HEK293 (cell line): Measurements from ENCODE around the gene TGOLN2.

Experiments used
- BCL11A ChIP-seq: fragments of 450-650 bp; formaldehyde crosslinking; IDR thresholded peaks from 2 replicates; pipeline ENCODE4 v1.5.1; 2016; ENCODE audit warnings: low read depth, missing biosample characterization, missing genetic modification characterization
- EGR2 ChIP-seq: fragments of 450-650 bp; formaldehyde crosslinking; IDR thresholded peaks from 2 replicates; pipeline ENCODE4 v1.5.1; 2016; ENCODE audit warnings: low read depth, missing biosample characterization, missing genetic modification characterization
- GLIS2 ChIP-seq: fragments of 450-650 bp; formaldehyde crosslinking; IDR thresholded peaks from 2 replicates; pipeline ENCODE4 v1.5.1; 2016; ENCODE audit warnings: missing biosample characterization, missing genetic modification characterization
- MEIS1 ChIP-seq: sonication (generic); formaldehyde crosslinking; IDR thresholded peaks from 2 replicates; pipeline ENCODE4 v1.8.1; 2022; ENCODE audit warnings: missing genetic modification reagents, mild to moderate bottlenecking, borderline replicate concordance
- OVOL3 ChIP-seq: fragments of 450-650 bp; formaldehyde crosslinking; IDR thresholded peaks from 2 replicates; pipeline ENCODE4 v1.5.1; 2016; ENCODE audit warnings: missing biosample characterization, missing genetic modification characterization
- PRDM2 ChIP-seq: fragments of 450-650 bp; formaldehyde crosslinking; IDR thresholded peaks from 2 replicates; pipeline ENCODE4 v1.5.1; 2016; ENCODE audit warnings: missing biosample characterization, missing genetic modification characterization, borderline replicate concordance
- SETDB1 ChIP-seq: IDR thresholded peaks from one replicate; pipeline ENCODE4 v1.6.1; 2017; ENCODE audit warnings: mild to moderate bottlenecking, low read length, moderate library complexity, mixed read lengths; ENCODE audit not compliant: insufficient read length
- YY2 ChIP-seq: fragments of 450-650 bp; formaldehyde crosslinking; IDR thresholded peaks from 2 replicates; pipeline ENCODE4 v1.5.1; 2016; ENCODE audit warnings: missing biosample characterization, missing genetic modification characterization
- ZBTB17 ChIP-seq: fragments of 450-650 bp; formaldehyde crosslinking; IDR thresholded peaks from 2 replicates; pipeline ENCODE4 v1.5.1; 2016; ENCODE audit warnings: missing biosample characterization, missing genetic modification characterization
- ZEB2 ChIP-seq: fragments of 450-650 bp; formaldehyde crosslinking; IDR thresholded peaks from 2 replicates; pipeline ENCODE4 v1.5.1; 2016; ENCODE audit warnings: missing biosample characterization, missing genetic modification characterization
- ZIC2 ChIP-seq: fragments of 450-650 bp; formaldehyde crosslinking; IDR thresholded peaks from 2 replicates; pipeline ENCODE4 v1.5.1; 2016; ENCODE audit warnings: missing biosample characterization, missing genetic modification characterization
- ZNF112 ChIP-seq: fragments of 450-650 bp; formaldehyde crosslinking; IDR thresholded peaks from 2 replicates; pipeline ENCODE4 v1.5.0; 2017; ENCODE audit warnings: missing biosample characterization, missing genetic modification characterization
- ZNF174 ChIP-seq: fragments of 450-650 bp; formaldehyde crosslinking; IDR thresholded peaks from 2 replicates; pipeline ENCODE4 v1.5.0; 2017; ENCODE audit warnings: missing biosample characterization, mild to moderate bottlenecking, missing genetic modification characterization
- ZNF175 ChIP-seq: fragments of 450-650 bp; formaldehyde crosslinking; IDR thresholded peaks from 2 replicates; pipeline ENCODE4 v1.5.1; 2016; ENCODE audit warnings: missing biosample characterization, missing genetic modification characterization
- ZNF341 ChIP-seq: fragments of 450-650 bp; formaldehyde crosslinking; IDR thresholded peaks from 2 replicates; pipeline ENCODE4; 2016; ENCODE audit warnings: low read depth, missing biosample characterization, missing genetic modification characterization
- ZNF350 ChIP-seq: fragments of 450-650 bp; formaldehyde crosslinking; IDR thresholded peaks from 2 replicates; pipeline ENCODE4 v1.5.0; 2017; ENCODE audit warnings: missing biosample characterization, mild to moderate bottlenecking, missing genetic modification characterization
- ZNF37A ChIP-seq: fragments of 450-650 bp; IDR thresholded peaks from 2 replicates; pipeline ENCODE4 v1.5.1; 2018; ENCODE audit warnings: missing biosample characterization, missing genetic modification characterization
- ZNF521 ChIP-seq: fragments of 450-650 bp; formaldehyde crosslinking; IDR thresholded peaks from 2 replicates; pipeline ENCODE4 v1.5.1; 2017; ENCODE audit warnings: missing biosample characterization, mild to moderate bottlenecking, missing genetic modification characterization
- ZNF596 ChIP-seq: fragments of 450-650 bp; IDR thresholded peaks from 2 replicates; pipeline ENCODE4 v1.5.0; 2018; ENCODE audit warnings: missing biosample characterization, mild to moderate bottlenecking, missing genetic modification characterization, moderate library complexity
- ZNF629 ChIP-seq: fragments of 450-650 bp; formaldehyde crosslinking; IDR thresholded peaks from 2 replicates; pipeline ENCODE4 v1.5.1; 2017; ENCODE audit warnings: missing biosample characterization, missing genetic modification characterization
- ZNF654 ChIP-seq: fragments of 450-650 bp; formaldehyde crosslinking; IDR thresholded peaks from 2 replicates; pipeline ENCODE4 v1.5.1; 2016; ENCODE audit warnings: low read depth, missing biosample characterization, missing genetic modification characterization
- ZNF658 ChIP-seq: fragments of 450-650 bp; formaldehyde crosslinking; IDR thresholded peaks from 2 replicates; pipeline ENCODE4; 2016; ENCODE audit warnings: missing biosample characterization, missing genetic modification characterization
- ZNF677 ChIP-seq: fragments of 450-650 bp; IDR thresholded peaks from 2 replicates; pipeline ENCODE4 v1.5.0; 2018; ENCODE audit warnings: missing biosample characterization, mild to moderate bottlenecking, missing genetic modification characterization, moderate library complexity
- ZNF704 ChIP-seq: fragments of 450-650 bp; formaldehyde crosslinking; IDR thresholded peaks from 2 replicates; pipeline ENCODE4 v1.5.1; 2016; ENCODE audit warnings: missing biosample characterization, missing genetic modification characterization
- ZNF785 ChIP-seq: fragments of 450-650 bp; formaldehyde crosslinking; IDR thresholded peaks from 2 replicates; pipeline ENCODE4 v1.5.1; 2016; ENCODE audit warnings: missing biosample characterization, missing genetic modification characterization
- ZNF837 ChIP-seq: fragments of 450-650 bp; formaldehyde crosslinking; IDR thresholded peaks from 2 replicates; pipeline ENCODE4 v1.5.1; 2016; ENCODE audit warnings: missing biosample characterization, missing genetic modification characterization
- ZXDB ChIP-seq: fragments of 450-650 bp; formaldehyde crosslinking; IDR thresholded peaks from 2 replicates; pipeline ENCODE4 v1.5.1; 2016; ENCODE audit warnings: missing biosample characterization, missing genetic modification characterization
- TF ChIP-seq, protein P1 (sequence below): fragments of 450-650 bp; formaldehyde crosslinking; IDR thresholded peaks from 2 replicates; pipeline ENCODE4 v1.5.1; 2017; ENCODE audit warnings: missing biosample characterization, mild to moderate bottlenecking, missing genetic modification characterization, moderate library complexity
- TF ChIP-seq, protein P2 (sequence below): fragments of 450-650 bp; formaldehyde crosslinking; IDR thresholded peaks from 2 replicates; pipeline ENCODE4 v1.5.1; 2016; ENCODE audit warnings: missing biosample characterization, missing genetic modification characterization

TGOLN2 gene

GRCh38 chr2:85327822-85328617 lies at the start of gene TGOLN2 (continued):
- TF ChIP-seq ZNF350 (no peak), ZNF785 (tag by site-specific recombination) (no peak), OVOL3 (tag by site-specific recombination) (0 out of 2 replicates have a peak, but pooled peaks have one; percentile 23), PRDM2 (tag by site-specific recombination) (no peak), ZEB2 (tag by site-specific recombination) (peak; percentile 55), ZNF341 (tag by site-specific recombination) (no peak; the same call in 1 of the 2 replicates), ZNF704 (no peak), ZNF112 (no peak), BCL11A (tag by site-specific recombination) (no peak; the same call in 1 of the 2 replicates), ZNF837 (tag by site-specific recombination) (no peak), ZBTB17 (tag by site-specific recombination) (peak; percentile 87), ZNF521 (tag by site-specific recombination) (no peak), ZNF174 (tag by site-specific recombination) (no peak), ZNF596 (no peak), ZXDB (tag by site-specific recombination) (peak; percentile 99), ZNF37A (tag by site-specific recombination) (no peak), ZNF658 (tag by site-specific recombination) (no peak), ZIC2 (tag by site-specific recombination) (peak; percentile 75), SETDB1 (no peak), GLIS2 (tag by site-specific recombination) (peak; percentile 37; the same call in 1 of the 2 replicates), ZNF654 (tag by site-specific recombination) (no peak; the same call in 1 of the 2 replicates), EGR2 (0 out of 2 replicates have a peak, but pooled peaks have one; percentile 12), YY2 (tag by site-specific recombination) (peak; percentile 29; the same call in 1 of the 2 replicates), MEIS1 (CRISPR knock-in tag) (no peak), ZNF629 (tag by site-specific recombination) (peak; percentile 82), ZNF175 (tag by site-specific recombination) (no peak), ZNF677 (no peak)
- TF ChIP-seq, protein P1, sequence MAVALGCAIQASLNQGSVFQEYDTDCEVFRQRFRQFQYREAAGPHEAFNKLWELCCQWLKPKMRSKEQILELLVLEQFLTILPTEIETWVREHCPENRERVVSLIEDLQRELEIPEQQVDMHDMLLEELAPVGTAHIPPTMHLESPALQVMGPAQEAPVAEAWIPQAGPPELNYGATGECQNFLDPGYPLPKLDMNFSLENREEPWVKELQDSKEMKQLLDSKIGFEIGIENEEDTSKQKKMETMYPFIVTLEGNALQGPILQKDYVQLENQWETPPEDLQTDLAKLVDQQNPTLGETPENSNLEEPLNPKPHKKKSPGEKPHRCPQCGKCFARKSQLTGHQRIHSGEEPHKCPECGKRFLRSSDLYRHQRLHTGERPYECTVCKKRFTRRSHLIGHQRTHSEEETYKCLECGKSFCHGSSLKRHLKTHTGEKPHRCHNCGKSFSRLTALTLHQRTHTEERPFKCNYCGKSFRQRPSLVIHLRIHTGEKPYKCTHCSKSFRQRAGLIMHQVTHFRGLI (tag by site-specific recombination): no peak
- TF ChIP-seq, protein P2, sequence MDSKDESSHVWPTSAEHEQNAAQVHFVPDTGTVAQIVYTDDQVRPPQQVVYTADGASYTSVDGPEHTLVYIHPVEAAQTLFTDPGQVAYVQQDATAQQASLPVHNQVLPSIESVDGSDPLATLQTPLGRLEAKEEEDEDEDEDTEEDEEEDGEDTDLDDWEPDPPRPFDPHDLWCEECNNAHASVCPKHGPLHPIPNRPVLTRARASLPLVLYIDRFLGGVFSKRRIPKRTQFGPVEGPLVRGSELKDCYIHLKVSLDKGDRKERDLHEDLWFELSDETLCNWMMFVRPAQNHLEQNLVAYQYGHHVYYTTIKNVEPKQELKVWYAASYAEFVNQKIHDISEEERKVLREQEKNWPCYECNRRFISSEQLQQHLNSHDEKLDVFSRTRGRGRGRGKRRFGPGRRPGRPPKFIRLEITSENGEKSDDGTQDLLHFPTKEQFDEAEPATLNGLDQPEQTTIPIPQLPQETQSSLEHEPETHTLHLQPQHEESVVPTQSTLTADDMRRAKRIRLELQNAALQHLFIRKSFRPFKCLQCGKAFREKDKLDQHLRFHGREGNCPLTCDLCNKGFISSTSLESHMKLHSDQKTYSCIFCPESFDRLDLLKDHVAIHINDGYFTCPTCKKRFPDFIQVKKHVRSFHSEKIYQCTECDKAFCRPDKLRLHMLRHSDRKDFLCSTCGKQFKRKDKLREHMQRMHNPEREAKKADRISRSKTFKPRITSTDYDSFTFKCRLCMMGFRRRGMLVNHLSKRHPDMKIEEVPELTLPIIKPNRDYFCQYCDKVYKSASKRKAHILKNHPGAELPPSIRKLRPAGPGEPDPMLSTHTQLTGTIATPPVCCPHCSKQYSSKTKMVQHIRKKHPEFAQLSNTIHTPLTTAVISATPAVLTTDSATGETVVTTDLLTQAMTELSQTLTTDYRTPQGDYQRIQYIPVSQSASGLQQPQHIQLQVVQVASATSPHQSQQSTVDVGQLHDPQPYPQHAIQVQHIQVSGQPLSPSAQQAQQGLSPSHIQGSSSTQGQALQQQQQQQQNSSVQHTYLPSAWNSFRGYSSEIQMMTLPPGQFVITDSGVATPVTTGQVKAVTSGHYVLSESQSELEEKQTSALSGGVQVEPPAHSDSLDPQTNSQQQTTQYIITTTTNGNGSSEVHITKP (tag by site-specific recombination): peak; percentile 93
